ENCODE measurements around the gene ZNF385B. TPM values are rescaled to one million over a fixed set of nuclear protein-coding genes. Genes with fewer than 3 reads are reported as not detected.

ZNF385B gene
- total RNA-seq, 1 experiment from 2014 or later = 0.77 TPM

GRCh38 chr2:179655627-179656026 lies 205.8 kb downstream of the ZNF385B start:
- H3K9me3 ChIP-seq = no peaks in the 10 kb centered on the region
- DNase-seq = no peak
- TF ChIP-seq CTCF (IDR thresholded peaks at IDR 0.05; ENCODE audit: insufficient read depth in 1 of 2, low read depth in 1 of 2, low read length in 1 of 2, severe bottlenecking in 1 of 2, unreplicated experiment in 1 of 2) = no peak
- Mint-ChIP-seq H3K4me3 (ENCODE audit: unreplicated experiment) (no peak overlapping the region), H3K4me1 (ENCODE audit: low read depth, unreplicated experiment) (no peaks in the 10 kb centered on the region), H3K27ac (ENCODE audit: unreplicated experiment) (no peak overlapping the region), H3K27me3 (ENCODE audit: insufficient read depth, unreplicated experiment) (no peaks in the 10 kb centered on the region), H3K36me3 (ENCODE audit: insufficient read depth, unreplicated experiment) (no peaks in the 10 kb centered on the region), H3K9me3 (ENCODE audit: unreplicated experiment) (no peaks in the 10 kb centered on the region)
- ChIA-PET CTCF (no interaction called here), POLR2A (no interaction called here)
- H3K36me3 ChIP-seq (ENCODE audit: control insufficient read depth, insufficient read depth, low read length) = no peaks in the 10 kb centered on the region
- intact Hi-C loops (cut with micrococcal nuclease; ENCODE audit: unreplicated experiment) = no loop called here
- H3K4me1 ChIP-seq = 0 out of 2 replicates have a peak, but pooled peaks cover 3% of the 10 kb centered on the region
- H3K27me3 ChIP-seq (replicated peaks; ENCODE audit: control insufficient read depth, insufficient read depth, low read length) = no peaks in the 10 kb centered on the region
- H3K4me3 ChIP-seq (ENCODE audit: low read depth, low read length) = no peak overlapping the region
- BruUV-seq (replicated peaks) = no TSS peak

- no peak overlapping the region for H3K4me3 Mint-ChIP-seq (ENCODE audit: unreplicated experiment)
- Histone ChIP-seq H3K9me3 (no peaks in the 10 kb centered on the region), H3K4me1 (no peaks in the 10 kb centered on the region), H3K36me3 (ENCODE audit: control insufficient read depth, insufficient read depth, low read length) (no peaks in the 10 kb centered on the region), H3K4me3 (ENCODE audit: low read depth, low read length) (no peak overlapping the region), H3K27me3 (replicated peaks; ENCODE audit: control insufficient read depth, insufficient read depth, low read length) (no peaks in the 10 kb centered on the region)
- ChIA-PET POLR2A (no interaction called here), CTCF (no interaction called here)
- no peaks in the 10 kb centered on the region for H3K4me1 Mint-ChIP-seq (ENCODE audit: low read depth, unreplicated experiment)
- H3K36me3 Mint-ChIP-seq (ENCODE audit: insufficient read depth, unreplicated experiment) = no peaks in the 10 kb centered on the region
- H3K27ac Mint-ChIP-seq (ENCODE audit: unreplicated experiment) = no peak overlapping the region
- no peak for DNase-seq
- no TSS peak for BruUV-seq (replicated peaks)
- TF ChIP-seq CTCF (IDR thresholded peaks at IDR 0.05; ENCODE audit: insufficient read depth in 1 of 2, low read depth in 1 of 2, low read length in 1 of 2, severe bottlenecking in 1 of 2, unreplicated experiment in 1 of 2) = no peak
- intact Hi-C loops (cut with micrococcal nuclease; ENCODE audit: unreplicated experiment) = no loop called here
- no peaks in the 10 kb centered on the region for H3K27me3 Mint-ChIP-seq (ENCODE audit: insufficient read depth, unreplicated experiment)
- H3K9me3 Mint-ChIP-seq (ENCODE audit: unreplicated experiment) = no peaks in the 10 kb centered on the region
Measured at GRCh38 chr2:179654806-179655205, 206.6 kb downstream of the ZNF385B start.

- ChIA-PET CTCF (no interaction called here), POLR2A (no interaction called here)
- intact Hi-C loops (cut with micrococcal nuclease; ENCODE audit: unreplicated experiment) = no loop called here
Measured at GRCh38 chr2:179652296-179652695, 209.1 kb downstream of the ZNF385B start.

More at GRCh38 chr2:179652296-179652695, 209.1 kb downstream of the ZNF385B start:
- DNase-seq = no peak
- no peak overlapping the region for H3K4me3 ChIP-seq (ENCODE audit: low read depth, low read length)
- no peaks in the 10 kb centered on the region for H3K9me3 ChIP-seq
- no peak overlapping the region for H3K4me3 Mint-ChIP-seq (ENCODE audit: unreplicated experiment)
- no peaks in the 10 kb centered on the region for H3K4me1 ChIP-seq
- H3K9me3 Mint-ChIP-seq (ENCODE audit: unreplicated experiment) = no peaks in the 10 kb centered on the region
- no peaks in the 10 kb centered on the region for H3K4me1 Mint-ChIP-seq (ENCODE audit: low read depth, unreplicated experiment)
- no peaks in the 10 kb centered on the region for H3K27me3 Mint-ChIP-seq (ENCODE audit: insufficient read depth, unreplicated experiment)
- TF ChIP-seq CTCF (IDR thresholded peaks at IDR 0.05; ENCODE audit: insufficient read depth in 1 of 2, low read depth in 1 of 2, low read length in 1 of 2, severe bottlenecking in 1 of 2, unreplicated experiment in 1 of 2) = no peak
- BruUV-seq (replicated peaks) = no TSS peak
- H3K27me3 ChIP-seq (replicated peaks; ENCODE audit: control insufficient read depth, insufficient read depth, low read length) = no peaks in the 10 kb centered on the region
- H3K36me3 ChIP-seq (ENCODE audit: control insufficient read depth, insufficient read depth, low read length) = no peaks in the 10 kb centered on the region
- H3K36me3 Mint-ChIP-seq (ENCODE audit: insufficient read depth, unreplicated experiment) = no peaks in the 10 kb centered on the region
- H3K27ac Mint-ChIP-seq (ENCODE audit: unreplicated experiment) = no peak overlapping the region

Data from Caco-2 (cell line).